GM19043 (cell line): ENCODE data around the gene NAMPT.
A peak's percentile ranks its signal among the peaks of the same experiment; 100 is the strongest.

Source experiments
- ATAC-seq: cut with Tn5 transposase; IDR thresholded peaks from one replicate; pipeline ENCODE4 v1.9.1; 2021; ENCODE audit warnings: low read depth; ENCODE audit not compliant: unreplicated experiment

The NAMPT gene

DNA sequence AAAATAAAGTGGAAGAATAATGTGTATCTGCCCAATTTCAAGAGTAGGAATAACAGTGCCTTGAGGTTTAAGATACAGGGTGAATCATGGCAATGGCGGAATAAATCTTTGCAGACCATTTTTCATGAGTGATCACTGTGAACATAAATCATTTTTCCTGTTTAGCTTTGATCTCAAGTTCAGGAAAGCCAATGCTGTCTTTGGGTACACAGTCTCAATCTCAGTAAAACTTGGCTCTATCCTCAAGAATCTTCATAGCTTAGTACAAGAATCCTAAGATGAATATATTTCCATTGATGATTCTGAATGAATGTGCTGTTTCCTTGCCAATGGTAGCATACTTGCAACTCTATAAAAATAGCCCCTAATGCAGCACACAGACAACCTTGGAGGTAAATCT is 6.8 kb downstream of the NAMPT start:
- ATAC-seq: no peak

DNA sequence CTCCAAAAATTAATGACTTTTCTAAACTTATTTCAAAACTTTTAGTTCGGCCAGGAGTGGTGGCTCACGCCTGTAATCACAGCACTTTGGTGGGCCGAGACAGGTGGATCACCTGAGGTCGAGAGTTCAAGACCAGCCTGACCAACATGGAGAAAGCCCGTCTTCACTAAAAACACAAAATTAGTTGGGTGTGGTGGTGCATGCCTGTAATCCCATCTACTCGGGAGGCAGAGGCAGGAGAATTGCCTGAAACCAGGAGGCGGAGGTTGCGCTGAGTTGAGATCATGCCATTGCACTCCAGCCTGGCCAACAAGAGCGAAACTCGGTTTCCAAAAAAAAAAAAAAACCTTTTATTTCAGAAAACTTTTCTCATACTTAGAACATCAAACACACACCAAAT is 8.3 kb downstream of the NAMPT start:
- no peak for ATAC-seq

DNA sequence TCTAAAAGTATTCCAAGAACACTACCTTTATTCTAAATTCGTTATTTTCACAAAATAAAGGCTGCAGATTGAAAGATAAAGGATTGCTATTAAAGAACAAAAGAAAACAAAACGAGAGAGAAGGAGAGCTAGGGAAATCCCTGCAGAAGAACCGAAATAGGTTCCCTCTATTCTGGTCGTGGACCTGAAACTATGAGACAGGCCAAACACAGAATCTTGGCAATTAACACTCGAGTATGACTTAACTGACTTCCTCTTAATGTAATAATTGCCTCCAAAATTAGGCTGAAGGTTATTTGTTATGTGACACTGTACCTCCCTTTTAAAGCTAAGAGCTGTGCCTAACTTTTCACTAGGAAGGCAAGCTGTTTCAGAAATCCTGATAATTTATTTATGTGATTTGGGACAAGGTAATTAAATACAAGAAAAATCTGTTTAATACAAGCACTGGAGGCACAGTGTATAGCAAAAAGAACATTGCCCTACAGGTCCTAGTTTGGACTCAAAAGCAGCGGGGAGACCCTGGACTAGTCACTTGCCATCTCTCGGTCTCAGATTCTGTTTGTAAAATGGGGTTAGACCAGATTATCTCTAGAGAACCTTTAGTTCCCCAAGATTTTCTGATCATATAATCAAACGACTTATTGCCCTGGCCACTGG is 11.6 kb downstream of the NAMPT start:
- no peak for ATAC-seq

DNA sequence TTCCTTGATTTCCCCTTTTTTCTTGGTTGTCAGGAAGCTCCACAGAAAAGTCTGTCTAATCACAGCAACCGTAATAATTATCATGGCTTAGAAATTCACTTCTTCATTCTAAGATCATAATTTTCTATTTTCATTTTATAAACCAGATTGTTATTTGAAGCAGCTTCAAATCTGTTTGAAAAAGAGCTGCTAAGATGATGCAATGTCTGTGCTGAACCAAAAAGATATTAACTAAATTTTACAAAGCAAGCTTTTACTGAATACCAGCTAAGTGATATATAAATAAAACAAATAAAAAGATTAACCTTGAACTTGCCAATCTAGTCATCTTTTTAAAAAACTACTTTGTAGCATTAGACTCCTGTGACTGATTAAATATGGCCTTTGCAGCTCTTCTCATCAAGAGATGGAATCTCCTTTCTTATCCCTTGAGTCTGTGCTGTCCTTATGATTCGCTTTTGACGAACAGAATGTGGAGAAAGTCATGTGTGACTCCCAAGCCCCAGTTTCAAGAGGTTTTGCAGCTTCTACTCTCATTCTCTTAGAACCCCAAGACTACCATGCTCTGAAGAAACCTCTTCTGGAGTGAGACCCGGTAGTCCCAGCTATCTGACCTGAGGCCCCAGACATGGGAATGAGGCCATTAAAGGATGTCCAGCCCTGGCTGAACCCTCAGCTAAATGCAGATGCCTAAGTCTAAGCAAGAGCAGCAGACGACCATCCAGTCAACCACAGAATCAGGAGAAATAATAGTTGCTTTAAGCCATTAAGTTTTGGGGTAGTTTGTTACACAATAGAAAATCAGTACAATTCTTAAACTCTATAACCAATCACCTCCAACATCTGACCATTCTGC is 14.4 kb downstream of the NAMPT start:
- ATAC-seq: no peak

DNA sequence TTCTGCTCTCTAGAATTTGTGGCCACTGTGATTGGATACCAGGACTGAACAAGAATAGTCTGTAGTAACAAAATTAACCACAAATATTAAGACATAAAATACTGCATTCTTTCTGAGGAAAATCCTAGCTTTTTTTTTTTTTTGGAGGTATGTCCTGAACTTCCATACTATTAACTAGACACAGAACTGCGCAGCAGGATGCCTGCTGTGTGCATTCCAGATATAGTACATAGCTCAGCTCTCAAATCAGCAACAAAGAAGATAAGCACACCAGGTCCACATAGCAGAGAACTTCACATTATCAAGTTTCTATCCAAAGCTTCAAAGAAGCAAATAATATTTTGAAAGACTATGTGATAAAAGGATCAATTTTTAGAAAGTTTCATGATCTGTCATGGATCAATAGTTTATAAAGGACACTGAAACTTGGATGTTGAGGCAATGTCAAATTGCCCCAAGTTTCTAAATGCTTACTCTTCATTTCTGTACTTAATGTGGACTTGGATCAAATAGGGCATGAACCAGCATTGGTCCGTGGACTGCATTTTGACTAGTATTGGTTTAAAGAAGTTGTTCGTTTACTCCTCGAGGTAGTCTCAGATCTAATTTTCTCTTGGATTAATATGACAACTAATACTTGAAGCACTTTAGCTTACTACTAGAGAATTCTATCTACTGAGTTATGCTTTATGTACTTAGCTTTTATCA is 15.4 kb downstream of the NAMPT start:
- no peak for ATAC-seq

DNA sequence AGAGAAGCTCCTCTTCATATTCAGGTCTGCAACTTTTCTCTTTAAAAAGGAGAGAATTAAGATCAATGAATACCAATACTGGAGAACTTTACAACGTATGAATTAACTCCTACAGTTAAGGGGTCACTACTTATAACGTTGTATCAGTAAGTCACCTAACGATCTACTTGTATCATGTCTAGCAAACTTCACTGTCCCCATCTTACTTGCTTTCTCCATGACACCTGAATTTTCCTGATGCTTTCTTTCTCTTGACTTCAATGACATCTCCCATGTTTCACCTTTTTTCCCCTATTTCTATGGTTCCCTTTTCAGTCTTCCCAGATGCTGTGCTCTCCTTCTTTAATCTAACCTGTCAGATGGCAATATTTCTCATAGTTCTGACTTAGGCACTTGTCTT is 19.6 kb downstream of the NAMPT start:
- no peak for ATAC-seq

DNA sequence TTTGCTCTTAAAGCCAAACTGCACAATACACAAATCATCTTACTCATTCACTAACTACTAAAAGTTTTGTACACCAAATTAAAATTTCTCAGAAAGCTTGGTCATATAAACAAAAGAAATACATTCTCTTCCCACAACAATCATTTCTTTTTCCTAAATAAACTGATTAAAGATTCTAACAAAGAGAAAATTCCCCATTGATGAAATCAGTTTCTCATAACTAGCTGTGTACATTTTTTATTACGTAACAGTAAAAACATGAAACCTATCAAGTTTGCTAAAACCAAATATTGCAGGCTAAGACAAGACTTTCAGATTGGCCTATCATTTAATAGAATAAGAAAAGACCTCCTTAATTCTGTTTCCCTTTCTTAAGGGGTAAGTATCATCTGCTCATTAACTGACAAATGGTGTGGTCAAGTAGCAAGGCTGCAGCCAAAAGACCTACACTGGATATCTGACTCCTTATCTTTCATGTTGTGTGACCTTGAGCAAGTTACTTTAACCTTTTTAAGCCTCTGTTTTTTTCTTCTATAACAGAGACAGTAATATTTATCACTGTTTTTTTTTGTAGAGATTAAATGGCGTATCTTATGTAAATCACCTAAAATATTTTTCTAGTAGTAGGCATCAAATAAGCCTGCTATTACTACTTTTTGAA is 22.4 kb downstream of the NAMPT start:
- no peak for ATAC-seq

DNA sequence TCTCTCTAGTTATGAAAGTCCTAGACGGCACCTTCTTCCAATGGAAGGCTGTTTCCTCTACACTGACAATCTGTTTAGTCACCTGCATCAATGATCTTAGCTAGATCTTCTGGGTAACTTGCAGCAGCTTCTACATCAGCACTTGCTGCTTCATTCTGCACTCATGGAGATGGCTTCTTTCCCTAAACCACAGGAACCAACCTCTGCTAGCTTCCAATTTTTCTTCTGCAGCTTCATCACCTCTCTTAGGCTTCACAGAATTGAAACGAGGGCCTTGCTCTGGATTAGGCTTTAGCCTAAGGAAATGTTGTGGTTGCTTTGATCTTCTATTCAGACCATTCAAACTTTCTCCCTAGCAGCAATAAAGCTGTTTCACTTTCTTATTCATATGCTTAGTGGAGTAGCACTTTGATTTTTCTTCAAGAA is 24.6 kb downstream of the NAMPT start:
- peak; percentile 66 for ATAC-seq

DNA sequence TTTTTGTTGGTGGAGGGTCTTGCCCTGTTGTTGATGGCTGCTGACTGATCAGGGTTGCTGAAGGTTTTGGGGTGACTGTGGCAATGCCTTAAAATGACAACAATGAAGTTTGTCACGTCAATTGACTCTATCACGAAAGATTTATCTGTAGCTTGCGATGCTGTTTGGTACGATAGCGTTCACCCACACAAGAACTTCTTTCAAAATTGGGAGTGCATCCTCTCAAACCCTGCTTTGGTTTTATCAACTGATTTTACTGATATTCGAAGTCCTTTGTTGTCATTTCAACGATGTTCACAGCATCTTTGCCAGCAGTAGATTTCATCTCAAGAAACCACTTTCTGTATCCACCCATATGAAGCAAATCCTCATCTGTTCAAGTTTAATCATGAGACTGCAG is 26.0 kb downstream of the NAMPT start:
- ATAC-seq: no peak

DNA sequence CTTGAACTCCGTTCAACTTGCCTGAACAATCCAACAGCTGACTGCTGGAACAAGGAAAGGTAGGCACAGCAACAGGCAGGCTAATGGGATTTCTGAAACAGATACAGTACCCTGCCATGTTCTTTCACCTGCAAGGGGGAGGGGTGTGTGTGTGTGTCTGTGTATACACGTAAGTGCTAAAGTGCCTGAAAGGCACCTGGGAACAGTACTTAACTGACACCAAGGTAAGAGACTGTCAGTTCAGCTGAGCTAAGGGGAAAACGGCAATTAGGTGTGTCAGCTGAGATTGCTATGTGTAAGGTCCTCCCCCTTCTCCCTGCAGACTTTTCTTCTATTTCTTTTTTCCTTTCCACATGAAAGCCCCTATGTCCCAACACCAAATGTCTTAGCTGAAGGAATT is 27.0 kb downstream of the NAMPT start:
- ATAC-seq: no peak

DNA sequence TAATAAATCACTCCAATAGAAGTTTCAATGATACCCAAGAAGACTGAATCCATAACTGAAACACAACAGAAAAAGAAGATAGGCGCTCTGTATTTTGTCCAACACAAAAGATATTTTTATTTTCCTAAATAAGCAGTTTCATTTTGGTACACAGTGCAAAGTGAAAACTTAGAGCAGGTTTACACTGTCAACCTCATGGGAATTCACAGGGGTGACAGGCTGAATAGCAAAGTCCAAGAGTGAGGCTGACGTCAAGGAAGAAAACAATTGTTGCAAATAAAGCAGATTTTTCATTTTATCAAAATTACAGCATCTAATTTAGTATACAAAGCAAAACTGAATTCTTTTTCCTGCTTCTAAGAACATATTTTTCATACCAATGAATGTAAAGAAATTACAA is 28.6 kb downstream of the NAMPT start:
- no peak for ATAC-seq

DNA sequence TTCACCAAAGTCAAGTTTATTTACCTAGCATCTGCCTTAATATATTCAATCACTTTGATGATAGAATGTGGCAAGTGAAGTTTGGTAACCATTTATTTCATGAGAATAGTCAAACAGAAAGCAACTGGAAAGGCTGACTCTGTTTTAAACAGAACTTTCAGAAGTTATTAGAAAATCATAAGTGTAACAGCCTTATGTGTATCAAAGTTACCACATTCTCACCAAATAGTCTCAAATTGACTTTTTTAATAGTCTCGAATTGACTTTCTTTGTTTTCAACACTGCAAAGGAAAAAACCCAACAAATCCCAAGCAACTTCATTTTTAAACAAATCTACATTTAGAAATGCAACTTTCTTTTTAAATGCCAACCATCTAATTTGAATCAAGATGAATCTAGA is 29.5 kb downstream of the NAMPT start:
- no peak for ATAC-seq

DNA sequence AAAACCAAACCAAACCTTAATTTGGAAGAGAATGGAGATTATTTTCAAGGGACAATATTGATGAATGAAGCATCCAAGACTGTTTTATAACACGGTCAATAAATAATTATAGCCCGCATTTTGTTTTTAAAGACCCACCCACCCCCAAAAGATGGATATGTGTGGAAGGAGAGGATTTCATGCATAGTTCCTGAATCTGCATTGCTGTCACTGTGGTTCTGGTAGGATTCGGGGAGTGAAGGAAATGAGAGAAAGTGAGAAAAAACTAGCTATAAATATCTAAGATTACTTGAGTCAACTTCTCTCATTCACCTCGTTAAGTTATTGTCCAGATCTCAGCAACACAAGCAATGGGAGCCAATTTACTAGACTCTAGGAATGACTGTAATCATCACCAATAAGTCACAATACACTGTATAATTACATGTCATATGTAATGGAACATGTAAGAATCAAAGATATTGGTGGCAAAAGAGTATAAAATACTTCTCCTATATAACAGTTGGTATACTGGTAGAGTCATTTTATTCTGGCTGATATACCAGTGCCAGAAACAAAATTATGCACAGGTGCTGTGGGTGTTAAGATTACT is 30.2 kb downstream of the NAMPT start:
- ATAC-seq: no peak

DNA sequence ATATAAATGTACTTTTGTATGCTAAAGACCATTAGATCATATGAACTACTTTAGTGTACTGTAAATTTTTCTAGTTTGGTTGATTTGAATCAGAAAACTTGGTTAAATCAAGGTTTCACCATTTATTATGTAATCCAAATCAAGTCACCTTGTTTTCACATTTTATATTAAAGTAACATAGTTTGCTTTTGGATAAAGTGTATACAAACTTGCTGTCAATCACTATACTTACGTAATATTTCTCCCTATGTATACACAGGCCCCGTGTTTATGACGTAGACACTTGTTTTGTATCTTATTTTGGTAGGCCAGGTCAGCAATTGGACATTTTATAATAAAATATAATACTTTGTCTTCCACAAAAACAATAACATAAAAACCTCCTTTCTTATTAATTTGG is 32.2 kb downstream of the NAMPT start:
- no peak for ATAC-seq

DNA sequence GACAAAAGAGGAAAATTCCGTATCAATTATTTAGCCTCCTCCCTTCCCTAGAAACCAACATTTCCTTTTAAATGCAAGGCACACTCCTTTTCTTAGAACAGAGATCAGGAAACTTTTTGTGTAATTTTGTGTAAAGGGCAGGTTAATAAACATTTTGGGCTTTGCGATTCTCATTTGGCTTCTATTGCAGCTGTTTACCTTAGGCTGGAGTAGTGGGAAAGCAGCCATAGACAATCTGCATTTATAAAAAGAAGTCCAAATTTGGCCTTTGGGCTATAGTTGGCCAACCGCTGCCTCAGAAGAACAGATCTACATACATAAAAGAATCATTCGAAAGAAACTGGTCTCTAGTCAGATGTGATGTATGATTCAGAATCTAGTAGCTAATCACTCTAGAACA is 35.3 kb downstream of the NAMPT start:
- ATAC-seq: no peak

DNA sequence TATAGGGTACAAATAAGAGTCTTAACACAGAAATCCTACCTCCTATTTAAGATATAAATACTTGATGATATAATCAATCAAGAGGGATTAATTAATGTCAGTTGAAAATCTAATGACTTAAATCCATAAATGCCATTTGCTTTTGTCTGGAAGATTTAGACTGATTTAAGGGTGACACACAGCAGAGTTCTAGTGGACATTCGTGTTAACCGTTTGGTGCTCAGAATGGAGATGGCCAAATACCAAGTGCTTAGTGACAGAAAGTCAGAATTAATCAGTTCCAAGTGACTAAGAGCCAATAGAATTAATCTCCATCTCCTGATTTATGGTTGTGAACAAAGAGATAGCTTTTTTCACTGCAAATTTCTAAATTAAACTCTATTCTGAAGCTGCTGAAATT is 36.2 kb downstream of the NAMPT start:
- no peak for ATAC-seq

DNA sequence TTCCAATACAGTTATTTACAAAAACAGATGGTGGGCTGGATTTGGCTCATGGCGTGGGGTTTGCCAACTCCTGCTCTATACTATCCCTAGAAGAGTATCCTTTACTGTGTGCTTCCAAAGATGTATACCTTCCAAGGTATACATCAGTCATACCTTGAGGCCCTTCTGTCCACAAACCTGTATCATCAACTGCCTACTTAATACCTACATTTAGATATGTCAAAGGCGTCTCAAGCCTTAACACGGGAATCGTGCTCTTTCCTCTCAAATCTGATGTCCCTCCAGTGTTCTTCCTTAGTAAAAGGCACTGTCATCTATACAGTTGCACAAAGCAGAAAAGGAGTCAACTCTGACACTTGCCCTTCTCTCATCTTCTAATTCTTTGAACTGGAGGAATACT is 36.9 kb downstream of the NAMPT start:
- no peak for ATAC-seq

DNA sequence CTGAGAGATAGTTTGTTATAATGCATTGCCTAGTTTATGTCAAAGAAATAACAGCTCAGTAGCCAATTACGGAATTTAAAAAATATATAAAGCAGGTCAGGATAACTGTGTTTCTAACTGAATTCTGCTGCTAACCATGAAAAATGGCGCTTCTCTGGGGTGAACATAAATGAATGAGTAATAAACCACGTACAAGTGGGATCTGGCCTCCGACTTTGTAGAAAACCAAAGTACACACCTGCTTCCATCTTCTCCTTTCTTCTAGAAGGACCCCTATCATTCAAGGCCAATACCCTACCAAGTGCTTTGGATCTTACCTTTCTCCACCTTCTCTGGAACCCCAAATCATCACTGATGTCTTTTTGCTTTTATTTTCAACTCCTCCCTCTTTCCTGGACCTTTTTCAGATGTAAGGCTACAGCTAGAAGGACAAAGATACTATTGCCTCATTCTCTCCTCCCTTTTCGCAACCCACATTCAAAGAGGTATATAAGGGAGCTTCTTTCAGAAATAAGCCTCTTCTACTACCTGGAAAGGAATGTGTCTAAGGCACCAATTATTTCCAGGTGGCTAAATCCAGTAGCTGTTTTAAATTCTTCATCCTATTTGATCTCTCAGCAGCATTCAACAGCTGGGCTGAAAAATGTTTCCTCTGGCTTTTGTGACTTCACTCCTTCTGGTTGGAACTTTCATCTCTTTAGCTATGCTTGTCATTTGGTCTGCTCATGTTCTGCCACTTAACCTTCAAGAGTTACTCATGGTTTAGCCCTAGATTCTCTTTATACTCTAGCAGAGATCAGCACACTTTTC is 37.7 kb downstream of the NAMPT start:
- ATAC-seq: no peak

DNA sequence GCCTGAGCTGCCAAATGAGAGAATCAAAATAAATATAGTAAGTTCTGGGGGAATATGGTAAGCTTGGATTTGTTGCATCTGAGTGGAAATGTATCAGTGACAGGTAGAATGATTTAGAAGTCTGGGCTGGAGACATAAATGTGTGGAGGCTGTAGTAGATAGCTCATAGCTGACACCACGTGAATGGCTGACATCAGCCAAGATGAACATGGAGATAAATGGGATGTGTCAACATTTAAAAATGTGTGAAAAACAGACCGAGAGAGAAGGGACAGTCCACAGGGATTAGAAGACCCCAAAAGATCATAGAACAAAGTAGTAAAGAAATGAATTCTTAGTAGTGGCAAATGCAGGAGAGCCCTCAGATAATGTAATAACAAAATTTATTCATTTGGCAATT is 40.9 kb downstream of the NAMPT start:
- no peak for ATAC-seq

DNA sequence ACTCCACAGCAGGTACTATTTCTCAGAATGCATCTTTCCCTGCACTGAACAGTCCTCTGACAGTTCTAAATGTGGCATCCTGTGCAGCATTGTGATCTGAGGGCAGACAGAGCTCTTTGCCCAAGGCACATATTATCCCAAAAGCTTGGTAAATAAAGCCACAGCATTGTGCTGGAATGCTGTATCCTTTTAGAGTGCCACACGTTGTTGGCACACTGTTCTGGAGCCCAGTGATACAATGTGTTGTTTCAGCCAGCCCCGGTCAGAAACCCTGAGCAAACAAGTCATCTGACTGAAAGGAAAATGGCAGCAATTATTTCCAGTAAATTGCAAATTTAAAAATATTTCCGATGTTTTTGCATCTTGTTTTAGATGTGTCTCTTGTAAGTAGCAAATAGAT is 45.4 kb downstream of the NAMPT start:
- ATAC-seq: no peak
